GM12878 (cell line): Measurements from ENCODE around the gene C10orf90. TPM values are rescaled to one million over a fixed set of nuclear protein-coding genes. Genes with fewer than 3 reads are reported as not detected.

Experiments
- ATAC-seq: fragments of 200-7000 bp; cut with Tn5 transposase; 3 replicates; pipeline ENCODE4 v1.9.1; 2020; ENCODE audit warnings: mild to moderate bottlenecking, moderate library complexity
- BruUV-seq: library from RNA; stranded (reverse); fragments of 400-500 nt; replicated peaks from 2 replicates; lab custom pipeline; 2021; lab: Mats Ljungman, UMichigan
- CTCF ChIA-PET: fragments of 300-600 bp; sonication (Branson Sonifier 250); formaldehyde crosslinking; extraction: SDS; loops from one replicate; lab custom pipeline; 2021; ENCODE audit warnings: inconsistent platforms; lab: Yijun Ruan, JAX
- POLR2A ChIA-PET: fragments of 350-600 bp; formaldehyde crosslinking; extraction: SDS; loops from one replicate; lab custom pipeline; 2021; ENCODE audit warnings: inconsistent platforms; lab: Charles Lee
- RAD21 ChIA-PET: fragments of 300-600 bp; sonication (Branson Sonifier 250); formaldehyde crosslinking; loops from one replicate; lab custom pipeline; 2023; ENCODE audit warnings: antibody characterized with exemption; ENCODE audit not compliant: unreplicated experiment; lab: Charles Lee
- SMC1A ChIA-PET: fragments of 300-600 bp; sonication (Branson Sonifier 250); formaldehyde crosslinking; loops from one replicate; lab custom pipeline; 2023; ENCODE audit not compliant: unreplicated experiment, uncharacterized antibody; lab: Charles Lee
- DNase-seq: peaks from one replicate; pipeline ENCODE4 v3.0.0-alpha.2; 2011; ENCODE audit warnings: low read depth, low spot score
- FAIRE-seq: peaks from 3 replicates; lab custom pipeline; 2011; peaks lifted over from hg19 to GRCh38; lab: Jason Lieb, UNC
- H2AFZ ChIP-seq: 2 replicates; pipeline ENCODE4 v1.6.0; 2011; ENCODE audit warnings: low read depth, low read length, control low read depth; ENCODE audit not compliant: control insufficient read depth
- H3K27ac ChIP-seq: 2 replicates; pipeline ENCODE4 v1.5.1; 2011; ENCODE audit warnings: control low read depth; ENCODE audit not compliant: control insufficient read depth, insufficient read depth
- H3K27me3 ChIP-seq, 2 experiments: replicated peaks in 1 of 2; 2 replicates each; pipeline versions ENCODE4 v1.6.0 to v1.6.1; 2011; ENCODE audit warnings: low read length in 1 of 2; ENCODE audit not compliant: control insufficient read depth in 2 of 2, insufficient read depth in 2 of 2
- H3K36me3 ChIP-seq, 2 experiments: 2 replicates each; pipeline ENCODE4 v1.5.1; 2011; ENCODE audit warnings: low read length in 1 of 2; ENCODE audit not compliant: control insufficient read depth in 2 of 2, insufficient read depth in 2 of 2
- H3K4me1 ChIP-seq: 2 replicates; pipeline ENCODE4 v1.6.1; 2011; ENCODE audit warnings: mild to moderate bottlenecking, low read length, moderate library complexity, mixed read lengths; ENCODE audit not compliant: control insufficient read depth, insufficient read depth
- H3K4me2 ChIP-seq: 2 replicates; pipeline ENCODE4 v1.6.0; 2011; ENCODE audit warnings: control low read depth; ENCODE audit not compliant: control insufficient read depth, insufficient read depth
- H3K4me3 ChIP-seq: fragments of 200-600 bp; sonication (generic); 2 replicates; pipeline ENCODE4 v1.5.1; 2016
- H3K79me2 ChIP-seq: 2 replicates; pipeline ENCODE4 v1.6.0; 2011; ENCODE audit warnings: low read length; ENCODE audit not compliant: control insufficient read depth, insufficient read depth
- H3K9ac ChIP-seq: 2 replicates; pipeline ENCODE4 v1.8.0; 2011; ENCODE audit warnings: low read length, control low read depth, mixed read lengths; ENCODE audit not compliant: control insufficient read depth, insufficient read depth
- H3K9me3 ChIP-seq: replicated peaks from 3 replicates; pipeline ENCODE4 v1.5.1; 2011; ENCODE audit warnings: mild to moderate bottlenecking, low read length; ENCODE audit not compliant: control insufficient read depth, insufficient read depth
- H4K20me1 ChIP-seq: 2 replicates; pipeline ENCODE4 v1.6.0; 2011; ENCODE audit not compliant: control insufficient read depth, insufficient read depth
- CEBPB ChIP-seq, 2 experiments: fragments of 150-350 bp in 1 of 2; IDR thresholded peaks; 2 replicates each; pipeline ENCODE4 v1.6.1; 2012 to 2014; ENCODE audit warnings: low read depth in 2 of 2, low read length in 2 of 2, borderline replicate concordance in 1 of 2, inconsistent platforms in 1 of 2
- EGR1 ChIP-seq, 2 experiments: IDR thresholded peaks; 1 replicate in 1 of 2; 2 replicates in 1 of 2; pipeline ENCODE4 v1.6.1; 2011 to 2012; ENCODE audit warnings: low read depth in 2 of 2, low read length in 2 of 2, borderline replicate concordance in 1 of 2, mild to moderate bottlenecking in 1 of 2, moderate library complexity in 1 of 2
- EP300 ChIP-seq, 2 experiments: fragments of 150-350 bp in 1 of 2; IDR thresholded peaks; 2 replicates each; pipeline ENCODE4 v1.6.1; 2011 to 2012; ENCODE audit warnings: low read depth in 2 of 2, low read length in 2 of 2, borderline replicate concordance in 1 of 2, improper control_type of control experiment in 1 of 2, inconsistent platforms in 1 of 2; ENCODE audit not compliant: control insufficient read depth in 1 of 2
- FOXK2 ChIP-seq: fragments of 450-650 bp; IDR thresholded peaks from 2 replicates; pipeline ENCODE4 v1.6.1; 2017; ENCODE audit warnings: mild to moderate bottlenecking, moderate library complexity
- IKZF1 ChIP-seq: fragments of 450-650 bp; conservative IDR thresholded peaks from 2 replicates; pipeline ENCODE4 v1.6.1; 2017; ENCODE audit warnings: antibody characterized with exemption, mild to moderate bottlenecking
- KAT2A ChIP-seq: conservative IDR thresholded peaks from 2 replicates; pipeline ENCODE4 v1.6.1; 2011; ENCODE audit warnings: low read depth, low read length; ENCODE audit not compliant: control insufficient read depth
- MAX ChIP-seq: IDR thresholded peaks from 2 replicates; pipeline ENCODE4 v1.6.1; 2012; ENCODE audit warnings: low read depth, low read length, improper control_type of control experiment
- NBN ChIP-seq: fragments of 450-650 bp; IDR thresholded peaks from 2 replicates; pipeline ENCODE4 v1.6.1; 2016
- NFYB ChIP-seq: IDR thresholded peaks from 2 replicates; pipeline ENCODE4 v1.6.1; 2011; ENCODE audit warnings: low read depth, mild to moderate bottlenecking, low read length, improper control_type of control experiment, moderate library complexity; ENCODE audit not compliant: insufficient read depth
- PKNOX1 ChIP-seq: fragments of 450-650 bp; IDR thresholded peaks from 2 replicates; pipeline ENCODE4 v1.6.1; 2016; ENCODE audit warnings: mild to moderate bottlenecking
- POLR2A ChIP-seq: IDR thresholded peaks from 2 replicates; pipeline ENCODE4 v1.6.1; 2011; ENCODE audit warnings: low read depth, mild to moderate bottlenecking, low read length
- POLR2AphosphoS2 ChIP-seq: IDR thresholded peaks from 2 replicates; pipeline ENCODE4 v1.6.1; 2011; ENCODE audit warnings: low read depth, mild to moderate bottlenecking, low read length, improper control_type of control experiment, moderate library complexity
- RCOR1 ChIP-seq: conservative IDR thresholded peaks from 2 replicates; pipeline ENCODE4 v1.6.1; 2012; ENCODE audit warnings: low read depth, low read length, improper control_type of control experiment
- SP1 ChIP-seq: IDR thresholded peaks from one replicate; pipeline ENCODE4 v1.6.1; 2011; ENCODE audit warnings: low read depth, low read length
- SPI1 ChIP-seq: IDR thresholded peaks from 2 replicates; pipeline ENCODE4 v1.6.1; 2011; ENCODE audit warnings: low read depth, mild to moderate bottlenecking, low read length, moderate library complexity, borderline replicate concordance; ENCODE audit not compliant: insufficient read depth
- WGBS: methylation state at CpG from one replicate; pipeline ENCODE4 v1.1.6; 2016; ENCODE audit warnings: low lambda C conversion rate; ENCODE audit not compliant: insufficient replicate concordance, insufficient coverage; ENCODE audit errors: missing lambda C conversion rate; 5-methylcytosine and 5-hydroxymethylcytosine counted together
- in situ Hi-C: fragments of 300-500 bp; cut with MboI; formaldehyde crosslinking; loops from 9 replicates; pipeline ENCODE4 v1.14.3; 2018; ENCODE audit warnings: mixed read lengths
- intact Hi-C: fragments of 100-400 bp; cut with micrococcal nuclease; formaldehyde crosslinking; loops from one replicate; pipeline ENCODE4 v1.14.2; 2022; ENCODE audit not compliant: unreplicated experiment
- polyA plus RNA-seq, 11 experiments: library from polyadenylated mRNA; depleted of rRNA in 4 of 11; unstranded in 6 of 11; stranded (reverse) in 5 of 11; fragments of >200 nt; fragmentation: Nextera tagmentation in 4 of 11; fragmentation: Illumina TruSeq in 1 of 11; extraction: Ambion mirVana in 4 of 11; extraction: Trizol in 1 of 11; gene quantifications; 1 replicate in 1 of 11; 2 replicates in 10 of 11; pipeline versions ENCODE4 v1.2.1 to v1.2.3, GENCODE V29; 2011 to 2016; ENCODE audit warnings: inconsistent platforms in 2 of 11, missing spikeins in 2 of 11, low read depth in 1 of 11
- total RNA-seq, 4 experiments: library from RNA; depleted of rRNA in 3 of 4; stranded (reverse); fragments of >200 nt in 3 of 4; fragmentation: Illumina TruSeq in 1 of 4; extraction: Trizol in 1 of 4; gene quantifications; 2 replicates each; pipeline versions ENCODE4 v1.2.1 to v1.2.3, GENCODE V29; 2013 to 2021

C10orf90 gene
- total and polyA plus RNA-seq, 10 of the 15 experiments (the other 5 are each of a cell fraction or from before 2014, with no cell fraction given) = 0.04 TPM; not detected in 9

- Histone ChIP-seq H3K36me3 (no peaks in the 10 kb centered on the region), H3K4me2 (no peak overlapping the region), H2AFZ (no peak overlapping the region), H4K20me1 (no peaks in the 10 kb centered on the region), H3K4me3 (no peak overlapping the region), H3K27ac (no peak overlapping the region), H3K79me2 (no peaks in the 10 kb centered on the region), H3K27me3 (no peaks in the 10 kb centered on the region), H3K4me1 (no peaks in the 10 kb centered on the region), H3K9ac (no peak overlapping the region), H3K9me3 (no peaks in the 10 kb centered on the region)
- ATAC-seq (no peak), DNase-seq (no peak), FAIRE-seq (no peak)
- ChIA-PET POLR2A (no interaction called here), RAD21 (no interaction called here), CTCF (no interaction called here), SMC1A (no interaction called here)
- WGBS = 0% methylated on average over 2 of the region's 2 CpGs
- TF ChIP-seq KAT2A (no peak), POLR2A (no peak), CEBPB (IDR thresholded peaks at IDR 0.05; ENCODE audit: borderline replicate concordance in 1 of 2, low read depth in 2 of 2, low read length in 2 of 2) (no peak), FOXK2 (no peak), MAX (no peak), SPI1 (no peak), SP1 (no peak), EP300 (IDR thresholded peaks at IDR 0.05; ENCODE audit: borderline replicate concordance in 1 of 2, control insufficient read depth in 1 of 2, low read depth in 2 of 2, low read length in 2 of 2) (no peak), EGR1 (IDR thresholded peaks at IDR 0.05; ENCODE audit: borderline replicate concordance in 1 of 2, low read depth in 2 of 2, low read length in 2 of 2) (no peak), NFYB (no peak), NBN (no peak), PKNOX1 (no peak), POLR2AphosphoS2 (no peak), RCOR1 (no peak), IKZF1 (no peak)
- intact Hi-C loops (no loop called here), in situ Hi-C loops (no loop called here)
- BruUV-seq = no TSS peak
Measured at GRCh38 chr10:126701526-126701925, 31.0 kb upstream of the C10orf90 start.
